WERI-Rb-1 (cell line): ENCODE data around the gene LRP10.

Source experiments
- DNase-seq: peaks from one replicate; pipeline ENCODE4 v3.0.0-alpha.2; 2020
- H3K27ac ChIP-seq: fragments of 250-450 bp; sonication (Bioruptor Pico); 2 replicates; pipeline ENCODE4 v1.5.1; 2020; ENCODE audit warnings: mild to moderate bottlenecking, moderate library complexity
- H3K27me3 ChIP-seq: fragments of 250-450 bp; sonication (Bioruptor Pico); 2 replicates; pipeline ENCODE4 v1.5.1; 2021; ENCODE audit warnings: mild to moderate bottlenecking, low read depth, moderate library complexity; ENCODE audit not compliant: insufficient read depth, severe bottlenecking
- H3K36me3 ChIP-seq: fragments of 250-450 bp; sonication (Bioruptor Pico); 2 replicates; pipeline ENCODE4 v1.5.1; 2020; ENCODE audit warnings: mild to moderate bottlenecking, moderate library complexity
- H3K4me3 ChIP-seq: 2 replicates; pipeline ENCODE4 v1.5.1; 2011; ENCODE audit warnings: low read depth, mild to moderate bottlenecking, control low read depth, low read length
- H3K9me3 ChIP-seq: fragments of 250-450 bp; sonication (Bioruptor Pico); 2 replicates; pipeline ENCODE4 v1.5.1; 2021; ENCODE audit warnings: mild to moderate bottlenecking, moderate library complexity; ENCODE audit not compliant: severe bottlenecking
- CTCF ChIP-seq: IDR thresholded peaks from 2 replicates; pipeline ENCODE4 v1.5.1; 2011; ENCODE audit warnings: low read depth, mild to moderate bottlenecking, control low read depth, inconsistent platforms, low read length

Gene LRP10

GRCh38 chr14:22897357-22897756 lies 25.8 kb downstream of the LRP10 start:
- Histone ChIP-seq H3K27ac (no peak overlapping the region), H3K36me3 (peaks cover 18% of the 10 kb centered on the region), H3K4me3 (no peak overlapping the region), H3K27me3 (no peaks in the 10 kb centered on the region), H3K9me3 (no peaks in the 10 kb centered on the region)
- no peak for DNase-seq
- TF ChIP-seq CTCF = no peak

- no peak for TF ChIP-seq CTCF
- Histone ChIP-seq H3K9me3 (no peaks in the 10 kb centered on the region), H3K36me3 (peaks cover 27% of the 10 kb centered on the region), H3K27me3 (no peaks in the 10 kb centered on the region), H3K27ac (no peak overlapping the region), H3K4me3 (no peak overlapping the region)
- DNase-seq = no peak
Measured at GRCh38 chr14:22898302-22899090, 27.0 kb downstream of the LRP10 start.

GRCh38 chr14:22900081-22900799 lies 28.7 kb downstream of the LRP10 start:
- peak; percentile 69 for TF ChIP-seq CTCF
- no peak overlapping the region for H3K4me3 ChIP-seq
- no peaks in the 10 kb centered on the region for H3K9me3 ChIP-seq
- no peak overlapping the region for H3K27ac ChIP-seq
- peak; percentile 63 for DNase-seq
- H3K27me3 ChIP-seq = no peaks in the 10 kb centered on the region
- peaks cover 40% of the 10 kb centered on the region for H3K36me3 ChIP-seq

- Histone ChIP-seq H3K4me3 (no peak overlapping the region), H3K27ac (no peak overlapping the region), H3K27me3 (no peaks in the 10 kb centered on the region), H3K36me3 (peaks cover 55% of the 10 kb centered on the region), H3K9me3 (no peaks in the 10 kb centered on the region)
- no peak for DNase-seq
- TF ChIP-seq CTCF = no peak
Measured at GRCh38 chr14:22901799-22902198, 30.3 kb downstream of the LRP10 start.

GRCh38 chr14:22903742-22904087 lies 32.2 kb downstream of the LRP10 start:
- Histone ChIP-seq H3K9me3 (no peaks in the 10 kb centered on the region), H3K36me3 (peaks cover 73% of the 10 kb centered on the region), H3K4me3 (no peak overlapping the region), H3K27me3 (no peaks in the 10 kb centered on the region), H3K27ac (no peak overlapping the region)
- DNase-seq = no peak
- TF ChIP-seq CTCF = no peak

- peaks cover 87% of the 10 kb centered on the region for H3K36me3 ChIP-seq
- DNase-seq = no peak
- no peak for TF ChIP-seq CTCF
- no peaks in the 10 kb centered on the region for H3K27me3 ChIP-seq
- H3K27ac ChIP-seq = no peak overlapping the region
- no peak overlapping the region for H3K4me3 ChIP-seq
- H3K9me3 ChIP-seq = no peaks in the 10 kb centered on the region
Measured at GRCh38 chr14:22905627-22906026, 34.1 kb downstream of the LRP10 start.
